Liver (tissue), 3 donors: ENCODE data around the gene CFAP97D1.

Experiments used
- CTCF ChIP-seq: fragments of 150-350 bp; IDR thresholded peaks from 2 replicates; pipeline ENCODE4 v1.5.1; 2017; ENCODE audit warnings: improper control_type of control experiment, low read depth, low read length; ENCODE audit not compliant: missing input control
- GABPA ChIP-seq, 2 donors: IDR thresholded peaks in 1 of 2; conservative IDR thresholded peaks in 1 of 2; 2 replicates each; pipeline ENCODE4 v1.6.1; 2016; ENCODE audit warnings: antibody characterized with exemption in 2 of 2, mild to moderate bottlenecking in 1 of 2, moderate library complexity in 1 of 2
- MAX ChIP-seq: IDR thresholded peaks from 2 replicates; pipeline ENCODE4 v1.6.1; 2016; ENCODE audit warnings: antibody characterized with exemption
- RXRA ChIP-seq, 2 donors: IDR thresholded peaks; 2 replicates each; pipeline ENCODE4 v1.6.1; 2017 to 2018; ENCODE audit warnings: antibody characterized with exemption in 2 of 2, mild to moderate bottlenecking in 1 of 2
- TAF1 ChIP-seq: conservative IDR thresholded peaks from 2 replicates; pipeline ENCODE4 v1.6.1; 2016; ENCODE audit warnings: antibody characterized with exemption, mild to moderate bottlenecking
- donor health status: healthy.
- donor health status: healthy.

- TF ChIP-seq CTCF (no peak), GABPA (IDR thresholded peaks at IDR 0.05 in 1 of 2, conservative IDR thresholded peaks at IDR 0.05 in 1 of 2) (no peak), RXRA (IDR thresholded peaks at IDR 0.05) (no peak), MAX (no peak), TAF1 (no peak)
Observed at GRCh38 chr17:43767053-43767712, 13.1 kb upstream of the CFAP97D1 start.
